ENCODE data around the gene POLD2.
"Not testable (repeated sequence)": the region's sequence is repeated elsewhere in the genome, so short reads cannot be mapped to it uniquely, and the experiment has no call there.

Gene POLD2

GRCh38 chr7:44139311-44140010 lies 16.1 kb upstream of the POLD2 start:
- no peak for DNase-seq (ENCODE audit: low read depth)

GRCh38 chr7:44138698-44139097 lies 15.3 kb upstream of the POLD2 start:
- no peak for DNase-seq (ENCODE audit: low read depth)

GRCh38 chr7:44136731-44137130 lies 13.4 kb upstream of the POLD2 start:
- no peak for DNase-seq (ENCODE audit: low read depth)

- DNase-seq (ENCODE audit: low read depth) = no peak
Measured at GRCh38 chr7:44134943-44135628, 11.7 kb upstream of the POLD2 start.

- DNase-seq (ENCODE audit: low read depth) = no peak
Measured at GRCh38 chr7:44133295-44133694, 9.9 kb upstream of the POLD2 start.

- DNase-seq (ENCODE audit: low read depth) = no peak
Measured at GRCh38 chr7:44132039-44132438, 8.7 kb upstream of the POLD2 start.

GRCh38 chr7:44131173-44132029 lies 8.1 kb upstream of the POLD2 start:
- no peak for DNase-seq (ENCODE audit: low read depth)

- DNase-seq (ENCODE audit: low read depth) = no peak
Measured at GRCh38 chr7:44128721-44129582, 5.6 kb upstream of the POLD2 start.

GRCh38 chr7:44127161-44127560 lies 3.8 kb upstream of the POLD2 start:
- no peak for DNase-seq (ENCODE audit: low read depth)

GRCh38 chr7:44126574-44126973 lies 3.2 kb upstream of the POLD2 start:
- DNase-seq (ENCODE audit: low read depth) = not testable (repeated sequence)

- DNase-seq (ENCODE audit: low read depth) = no peak
Measured at GRCh38 chr7:44124822-44125202, 1.5 kb upstream of the POLD2 start.

GRCh38 chr7:44122529-44122928 lies 819 bp downstream of the POLD2 start:
- no peak for DNase-seq (ENCODE audit: low read depth)

GRCh38 chr7:44121761-44122420 lies 1.5 kb downstream of the POLD2 start:
- DNase-seq (ENCODE audit: low read depth) = no peak

- no peak for DNase-seq (ENCODE audit: low read depth)
Measured at GRCh38 chr7:44120395-44120794, 3.0 kb downstream of the POLD2 start.

- no peak for DNase-seq (ENCODE audit: low read depth)
Measured at GRCh38 chr7:44119829-44120380, 3.4 kb downstream of the POLD2 start.

- no peak for DNase-seq (ENCODE audit: low read depth)
Measured at GRCh38 chr7:44117801-44118429, 5.4 kb downstream of the POLD2 start.

- no peak for DNase-seq (ENCODE audit: low read depth)
Measured at GRCh38 chr7:44116789-44117666, 6.3 kb downstream of the POLD2 start.

GRCh38 chr7:44116087-44116788 lies 7.1 kb downstream of the POLD2 start:
- DNase-seq (ENCODE audit: low read depth) = no peak
